Upper lobe of left lung (tissue), 4 donors: ENCODE results near the gene ADGRV1.

Experiments
- POLR2A ChIP-seq, 4 donors: fragments of 450-650 bp; IDR thresholded peaks; one replicate each; pipeline ENCODE4 v1.5.1; 2016 to 2017; ENCODE audit warnings: antibody characterized with exemption in 4 of 4, mild to moderate bottlenecking in 2 of 4
- POLR2AphosphoS5 ChIP-seq, 2 donors: sonication (generic); formaldehyde crosslinking; IDR thresholded peaks; one replicate each; pipeline ENCODE4 v1.5.1; 2017; ENCODE audit warnings: antibody characterized with exemption in 2 of 2
- TF ChIP-seq, protein P1 (sequence below), 6 experiments: fragments of 450-650 bp in 4 of 6; fragments of 200-600 bp in 2 of 6; sonication (generic) in 2 of 6; IDR thresholded peaks; one replicate each; pipeline ENCODE4 v1.5.1; 2016 to 2019; ENCODE audit warnings: antibody characterized with exemption in 6 of 6

GRCh38 chr5:90948969-90949368, 390.4 kb downstream of the ADGRV1 start:
- TF ChIP-seq, protein P1, sequence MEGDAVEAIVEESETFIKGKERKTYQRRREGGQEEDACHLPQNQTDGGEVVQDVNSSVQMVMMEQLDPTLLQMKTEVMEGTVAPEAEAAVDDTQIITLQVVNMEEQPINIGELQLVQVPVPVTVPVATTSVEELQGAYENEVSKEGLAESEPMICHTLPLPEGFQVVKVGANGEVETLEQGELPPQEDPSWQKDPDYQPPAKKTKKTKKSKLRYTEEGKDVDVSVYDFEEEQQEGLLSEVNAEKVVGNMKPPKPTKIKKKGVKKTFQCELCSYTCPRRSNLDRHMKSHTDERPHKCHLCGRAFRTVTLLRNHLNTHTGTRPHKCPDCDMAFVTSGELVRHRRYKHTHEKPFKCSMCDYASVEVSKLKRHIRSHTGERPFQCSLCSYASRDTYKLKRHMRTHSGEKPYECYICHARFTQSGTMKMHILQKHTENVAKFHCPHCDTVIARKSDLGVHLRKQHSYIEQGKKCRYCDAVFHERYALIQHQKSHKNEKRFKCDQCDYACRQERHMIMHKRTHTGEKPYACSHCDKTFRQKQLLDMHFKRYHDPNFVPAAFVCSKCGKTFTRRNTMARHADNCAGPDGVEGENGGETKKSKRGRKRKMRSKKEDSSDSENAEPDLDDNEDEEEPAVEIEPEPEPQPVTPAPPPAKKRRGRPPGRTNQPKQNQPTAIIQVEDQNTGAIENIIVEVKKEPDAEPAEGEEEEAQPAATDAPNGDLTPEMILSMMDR (IDR thresholded peaks at IDR 0.05) = no peak
- no peak for TF ChIP-seq POLR2AphosphoS5 (IDR thresholded peaks at IDR 0.05)
- TF ChIP-seq POLR2A (IDR thresholded peaks at IDR 0.05) = no peak
